Skeletal muscle tissue (tissue), 4 donors: ENCODE results near the gene PHYHD1. TPM values are rescaled to one million over a fixed set of nuclear protein-coding genes. Genes with fewer than 3 reads are reported as not detected.

ENCODE experiments used
- H3K27ac ChIP-seq: one replicate; pipeline ENCODE4 v1.7.0; 2013; ENCODE audit warnings: mild to moderate bottlenecking, low read depth, low read length, inconsistent platforms
- H3K27me3 ChIP-seq, 3 donors: one replicate each; pipeline ENCODE4 v1.7.0; 2013; ENCODE audit warnings: low read length in 3 of 3; ENCODE audit not compliant: control insufficient read depth in 3 of 3, insufficient read depth in 3 of 3
- H3K36me3 ChIP-seq, 3 donors: one replicate each; pipeline ENCODE4 v1.7.0; 2013; ENCODE audit warnings: low read length in 3 of 3; ENCODE audit not compliant: control insufficient read depth in 3 of 3, insufficient read depth in 3 of 3
- H3K4me1 ChIP-seq, 3 donors: one replicate each; pipeline ENCODE4 v1.7.0; 2013; ENCODE audit warnings: low read length in 3 of 3, mild to moderate bottlenecking in 3 of 3; ENCODE audit not compliant: control insufficient read depth in 3 of 3, insufficient read depth in 3 of 3
- H3K4me3 ChIP-seq, 3 donors: one replicate each; pipeline ENCODE4 v1.7.0; 2013; ENCODE audit warnings: low read length in 3 of 3
- H3K9ac ChIP-seq, 3 donors: one replicate each; pipeline ENCODE4 v1.7.0; 2013; ENCODE audit warnings: low read length in 3 of 3, mild to moderate bottlenecking in 3 of 3, moderate library complexity in 2 of 3, low read depth in 1 of 3
- H3K9me3 ChIP-seq, 3 donors: one replicate each; pipeline ENCODE4 v1.7.0; 2013; ENCODE audit warnings: low read length in 3 of 3; ENCODE audit not compliant: control insufficient read depth in 3 of 3
- total RNA-seq: library from RNA; depleted of rRNA; stranded (reverse); fragments of >200 nt; gene quantifications from one replicate; pipeline ENCODE4 v1.2.3, GENCODE V29; 2014
- donor health status: Osteomylitis.

Gene PHYHD1
- total RNA-seq, 1 donor from 2014 or later: 17.7 TPM

DNA sequence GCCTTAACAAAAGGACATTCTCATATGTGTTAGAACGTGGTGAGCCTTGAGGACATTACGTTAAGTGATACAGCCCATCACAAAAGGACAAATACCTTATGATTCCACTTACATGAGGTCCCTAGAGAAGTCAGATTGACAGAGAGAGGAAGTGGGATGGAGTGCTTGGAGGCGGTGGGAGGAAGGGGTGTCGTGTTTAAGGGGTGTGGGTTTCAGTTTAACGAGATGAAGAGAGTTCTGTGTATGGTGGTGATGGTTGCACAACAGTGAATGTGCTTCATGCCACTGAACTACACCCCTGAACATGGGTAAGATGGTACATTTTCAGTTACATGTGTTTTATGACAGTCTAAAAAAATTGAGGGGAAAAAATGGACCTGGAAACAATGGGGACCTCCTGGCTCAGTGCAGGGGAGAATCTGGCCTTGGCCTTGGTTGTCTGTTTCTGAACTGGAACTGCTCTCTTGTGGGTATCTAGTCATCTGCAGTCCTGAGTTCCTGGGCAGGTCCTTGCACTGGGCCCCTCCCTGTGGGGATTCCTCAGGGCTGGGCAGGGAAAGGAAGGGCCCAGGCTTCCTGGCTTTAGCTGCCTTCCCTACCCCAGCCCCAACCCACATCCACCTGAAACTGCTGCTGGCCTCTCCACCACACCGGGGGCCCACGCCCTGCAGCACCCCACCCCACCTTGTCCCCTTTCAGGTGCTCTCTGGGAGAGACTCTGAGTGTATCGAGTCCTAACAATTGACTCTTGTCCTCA, 21.0 kb upstream of the PHYHD1 start:
- H3K27ac ChIP-seq: peak overlapping the region; percentile 5

DNA sequence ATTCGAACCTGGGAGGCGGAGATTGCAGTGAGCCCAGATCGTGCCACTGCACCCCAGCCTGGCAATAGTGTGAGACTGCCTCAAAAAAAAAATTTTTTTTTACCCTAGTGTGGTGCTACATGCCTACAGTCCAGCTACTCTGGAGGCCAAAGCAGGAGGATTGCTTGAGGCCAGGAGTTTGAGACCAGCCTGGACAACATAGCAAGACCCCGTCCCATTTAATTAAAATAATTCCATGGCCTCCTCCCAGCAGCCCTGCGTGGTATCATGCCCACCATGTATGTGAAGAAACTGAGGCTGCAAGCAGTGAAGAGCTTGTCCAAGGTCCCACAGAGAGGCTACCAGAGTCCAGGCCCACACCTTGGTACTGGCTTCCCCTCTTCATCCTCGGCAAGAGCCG, 19.4 kb upstream of the PHYHD1 start:
- no peaks in the 10 kb centered on the region for H3K27me3 ChIP-seq
- H3K4me3 ChIP-seq: no peak overlapping the region
- no peak overlapping the region for H3K9ac ChIP-seq
- H3K9me3 ChIP-seq: no peaks in the 10 kb centered on the region
- H3K36me3 ChIP-seq: peaks cover 3 to 10% (median 8%) of the 10 kb centered on the region in 3 donors
- H3K4me1 ChIP-seq: peaks cover 10 to 29% (median 22%) of the 10 kb centered on the region in 3 donors
- no peak overlapping the region for H3K27ac ChIP-seq

More for the DNA sequence above, 21.0 kb upstream of the PHYHD1 start:
- Histone ChIP-seq H3K9ac (peak overlapping the region in 1 of 3 donors; percentile 14), H3K4me3 (no peak overlapping the region), H3K36me3 (peaks cover 8 to 14% (median 12%) of the 10 kb centered on the region in 3 donors), H3K4me1 (peaks cover 10 to 29% (median 22%) of the 10 kb centered on the region in 3 donors), H3K9me3 (no peaks in the 10 kb centered on the region), H3K27me3 (no peaks in the 10 kb centered on the region)

DNA sequence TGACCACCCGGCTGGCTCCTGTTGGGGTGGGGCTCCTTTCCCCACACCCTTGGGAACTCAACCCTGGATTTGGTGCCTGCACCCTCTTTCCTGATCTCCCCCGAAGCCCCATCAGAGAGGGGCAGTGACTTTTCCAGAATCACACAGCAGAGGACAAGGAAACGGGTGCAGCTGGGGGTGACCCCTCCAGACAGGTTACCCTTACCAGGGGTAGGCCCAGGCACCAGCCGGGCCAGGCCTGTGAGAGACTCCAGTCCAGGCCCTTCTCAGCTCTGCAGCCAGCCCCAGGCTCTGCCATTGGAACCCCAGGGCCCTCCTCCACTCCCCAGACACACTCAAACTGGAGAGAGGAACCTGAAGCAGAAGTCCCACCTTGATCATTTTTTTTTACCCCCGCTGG, 19.0 kb upstream of the PHYHD1 start:
- no peak overlapping the region for H3K4me3 ChIP-seq
- H3K36me3 ChIP-seq: peaks cover 3 to 10% (median 8%) of the 10 kb centered on the region in 3 donors
- no peak overlapping the region for H3K27ac ChIP-seq
- H3K9me3 ChIP-seq: no peaks in the 10 kb centered on the region
- H3K4me1 ChIP-seq: peaks cover 10 to 29% (median 22%) of the 10 kb centered on the region in 3 donors
- peak overlapping the region in 1 of 3 donors; percentile 33 for H3K9ac ChIP-seq
- no peaks in the 10 kb centered on the region for H3K27me3 ChIP-seq

GRCh38 chr9:128902351-128903078, 18.3 kb upstream of the PHYHD1 start:
- Histone ChIP-seq H3K36me3 (peaks cover 5 to 15% (median 15%) of the 10 kb centered on the region in 3 donors), H3K27me3 (no peaks in the 10 kb centered on the region), H3K4me1 (peaks cover 10 to 29% (median 22%) of the 10 kb centered on the region in 3 donors), H3K4me3 (no peak overlapping the region), H3K9ac (peak overlapping the region in 1 of 3 donors; percentile 33), H3K27ac (peak overlapping the region; percentile 19), H3K9me3 (no peaks in the 10 kb centered on the region)

DNA sequence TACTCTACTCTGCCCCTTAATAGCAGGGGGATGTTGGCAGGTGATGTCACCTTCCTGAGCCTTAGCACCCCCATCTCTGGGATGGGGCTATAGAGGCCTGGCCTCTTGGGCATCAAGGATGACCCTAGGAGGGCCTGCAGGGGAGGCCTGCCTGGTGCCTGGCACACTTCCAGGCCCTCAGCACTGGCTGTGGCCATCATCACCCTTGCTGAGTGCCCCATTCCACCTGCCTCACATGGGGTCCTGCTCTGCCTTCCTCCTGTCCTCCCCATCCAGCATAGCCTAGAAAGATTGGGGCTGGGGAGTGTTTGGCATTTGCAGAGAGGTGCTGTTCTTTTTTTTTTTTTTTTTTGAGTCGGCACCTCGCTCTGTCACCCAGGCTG, 17.7 kb upstream of the PHYHD1 start:
- H3K36me3 ChIP-seq: peaks cover 10 to 21% (median 21%) of the 10 kb centered on the region in 3 donors
- no peaks in the 10 kb centered on the region for H3K27me3 ChIP-seq
- peak overlapping the region; percentile 19 for H3K27ac ChIP-seq
- peaks cover 10 to 29% (median 22%) of the 10 kb centered on the region in 3 donors for H3K4me1 ChIP-seq
- H3K4me3 ChIP-seq: no peak overlapping the region
- peak overlapping the region in 1 of 3 donors; percentile 33 for H3K9ac ChIP-seq
- H3K9me3 ChIP-seq: no peaks in the 10 kb centered on the region

- no peak overlapping the region for H3K9ac ChIP-seq
- H3K9me3 ChIP-seq: no peaks in the 10 kb centered on the region
- no peaks in the 10 kb centered on the region for H3K27me3 ChIP-seq
- no peak overlapping the region for H3K27ac ChIP-seq
- no peak overlapping the region for H3K4me3 ChIP-seq
- peaks cover 10 to 24% (median 19%) of the 10 kb centered on the region in 3 donors for H3K4me1 ChIP-seq
- peaks cover 20 to 29% (median 24%) of the 10 kb centered on the region in 3 donors for H3K36me3 ChIP-seq
Measured at GRCh38 chr9:128903871-128904620, 16.7 kb upstream of the PHYHD1 start.

DNA sequence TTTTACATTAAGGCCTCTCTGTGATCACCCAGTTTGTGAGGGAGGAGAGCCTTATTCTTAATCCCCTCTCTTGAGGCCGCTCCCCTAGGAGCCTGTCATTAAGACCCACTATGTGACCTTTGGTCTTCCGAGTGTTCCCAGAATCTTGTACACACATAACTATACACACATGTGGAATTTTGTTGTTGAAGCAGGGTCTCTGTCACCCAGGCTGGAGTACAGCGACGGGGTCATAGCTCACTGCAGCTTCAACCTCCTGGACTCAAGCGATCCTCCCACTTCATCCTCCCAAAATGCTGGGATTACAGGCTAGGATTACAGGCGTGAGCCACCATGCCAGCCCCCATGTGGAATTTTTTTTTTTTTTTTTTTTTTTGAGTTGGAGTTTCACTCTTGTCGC, 14.8 kb upstream of the PHYHD1 start:
- Histone ChIP-seq H3K9me3 (no peaks in the 10 kb centered on the region), H3K36me3 (peaks cover 31 to 33% (median 32%) of the 10 kb centered on the region in 3 donors), H3K27me3 (no peaks in the 10 kb centered on the region), H3K27ac (no peak overlapping the region), H3K4me3 (no peak overlapping the region), H3K4me1 (peaks cover 14 to 30% (median 27%) of the 10 kb centered on the region in 3 donors), H3K9ac (no peak overlapping the region)

DNA sequence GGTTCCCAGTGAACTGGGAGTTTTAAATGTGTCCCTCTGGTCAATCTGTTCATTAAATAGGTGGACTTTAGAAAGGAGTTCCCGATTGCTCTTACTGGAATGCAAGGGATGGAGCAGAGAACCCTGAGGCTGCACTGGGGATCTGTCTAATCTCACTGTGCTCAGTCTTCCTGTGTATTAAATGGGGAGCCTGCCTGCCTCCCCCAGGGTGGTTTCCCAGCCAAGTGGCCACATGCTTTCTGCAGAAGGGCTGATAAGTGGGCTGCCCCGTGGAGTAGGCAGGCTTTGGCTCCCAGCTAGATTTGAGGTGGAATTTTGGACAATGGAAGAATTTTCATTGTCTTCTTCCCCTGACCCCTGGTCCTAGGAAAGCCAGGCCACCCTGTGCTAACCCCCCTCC, 14.0 kb upstream of the PHYHD1 start:
- Histone ChIP-seq H3K27ac (no peak overlapping the region), H3K36me3 (peaks cover 31 to 32% (median 32%) of the 10 kb centered on the region in 3 donors), H3K9ac (no peak overlapping the region), H3K4me1 (peaks cover 22 to 38% (median 35%) of the 10 kb centered on the region in 3 donors), H3K27me3 (no peaks in the 10 kb centered on the region), H3K4me3 (no peak overlapping the region), H3K9me3 (no peaks in the 10 kb centered on the region)

GRCh38 chr9:128908372-128908771, 12.4 kb upstream of the PHYHD1 start:
- H3K9me3 ChIP-seq: no peaks in the 10 kb centered on the region
- H3K36me3 ChIP-seq: peaks cover 31 to 32% (median 32%) of the 10 kb centered on the region in 3 donors
- H3K27me3 ChIP-seq: no peaks in the 10 kb centered on the region
- no peak overlapping the region for H3K4me3 ChIP-seq
- H3K27ac ChIP-seq: no peak overlapping the region
- H3K4me1 ChIP-seq: peaks cover 33 to 40% (median 39%) of the 10 kb centered on the region in 3 donors
- H3K9ac ChIP-seq: no peak overlapping the region
